Activated CD4-positive, alpha-beta T cell treated with anti-CD3 and anti-CD28 coated beads for 36 hours (primary cell): Measurements from ENCODE around the gene RASSF4. TPM values are rescaled to one million over a fixed set of nuclear protein-coding genes. Genes with fewer than 3 reads are reported as not detected.
A peak's percentile ranks its signal among the peaks of the same experiment; 100 is the strongest.

ENCODE experiments used
- ATAC-seq: fragments of 200-7000 bp; cut with Tn5 transposase; one replicate; pipeline ENCODE4 v1.10.0; 2021; ENCODE audit warnings: mild to moderate bottlenecking, moderate library complexity
- CTCF ChIA-PET: fragments of 350-600 bp; sonication (Branson Sonifier 250); formaldehyde crosslinking; loops from one replicate; lab custom pipeline; 2021; ENCODE audit warnings: antibody characterized with exemption; lab: Charles Lee
- POLR2A ChIA-PET: fragments of 350-600 bp; sonication (Branson Sonifier 250); formaldehyde crosslinking; loops from one replicate; lab custom pipeline; 2021; ENCODE audit warnings: antibody characterized with exemption, inconsistent platforms; lab: Charles Lee
- DNase-seq: peaks from one replicate; pipeline ENCODE4 v3.0.0-alpha.2; 2020
- H3K27ac Mint-ChIP-seq: one replicate; pipeline ENCODE4 v1.8.0; 2021; ENCODE audit warnings: mixed read lengths
- H3K27me3 Mint-ChIP-seq: one replicate; pipeline ENCODE4 v1.8.0; 2021; ENCODE audit warnings: mixed read lengths
- H3K36me3 Mint-ChIP-seq: one replicate; pipeline ENCODE4 v1.8.0; 2021; ENCODE audit warnings: low read depth, mixed read lengths
- H3K4me1 Mint-ChIP-seq: one replicate; pipeline ENCODE4 v1.8.0; 2021; ENCODE audit warnings: mixed read lengths
- H3K4me3 Mint-ChIP-seq: one replicate; pipeline ENCODE4 v1.8.0; 2021; ENCODE audit warnings: mild to moderate bottlenecking, moderate library complexity, mixed read lengths
- H3K9me3 Mint-ChIP-seq: one replicate; pipeline ENCODE4 v1.8.0; 2021; ENCODE audit warnings: low read depth, mixed read lengths
- intact Hi-C, 2 experiments: fragments of 100-400 bp; cut with DNase I in 1 of 2; cut with micrococcal nuclease in 1 of 2; formaldehyde crosslinking; loops; one replicate each; pipeline versions ENCODE4 v1.14.2 to v1.15.1; 2022 to 2024; cut with DNase I, micrococcal nuclease
- total RNA-seq, 2 experiments: library from RNA; stranded (reverse); gene quantifications; one replicate each; pipeline ENCODE4 v1.2.3, GENCODE V29; 2021

RASSF4 gene
- total RNA-seq, 2 experiments from 2014 or later: 1.0 to 1.3 TPM

GRCh38 chr10:44936314-44936975 is 23.2 kb upstream of the RASSF4 start:
- ChIA-PET CTCF (interaction anchor here (1.9 kb wide), 1 partner anchor 17 kb away, joined by 6 read pairs; no protein-coding TSS in a partner anchor), POLR2A (no interaction called here)
- intact Hi-C loops: no loop called here
- Mint-ChIP-seq H3K9me3 (no peaks in the 10 kb centered on the region), H3K4me3 (no peak overlapping the region), H3K4me1 (peaks cover 5% of the 10 kb centered on the region), H3K27ac (no peak overlapping the region), H3K27me3 (peaks cover 2% of the 10 kb centered on the region), H3K36me3 (no peaks in the 10 kb centered on the region)
- ATAC-seq (no peak), DNase-seq (no peak)

GRCh38 chr10:44937196-44938005 is 22.2 kb upstream of the RASSF4 start:
- H3K27me3 Mint-ChIP-seq: peaks cover 2% of the 10 kb centered on the region
- DNase-seq: no peak
- H3K36me3 Mint-ChIP-seq: no peaks in the 10 kb centered on the region
- POLR2A ChIA-PET: no interaction called here
- ATAC-seq: no peak
- no peak overlapping the region for H3K27ac Mint-ChIP-seq
- no peak overlapping the region for H3K4me3 Mint-ChIP-seq
- peaks cover 5% of the 10 kb centered on the region for H3K4me1 Mint-ChIP-seq
- no peaks in the 10 kb centered on the region for H3K9me3 Mint-ChIP-seq
- CTCF ChIA-PET: interaction anchor here (1.9 kb wide), 1 partner anchor 16 kb away, joined by 6 read pairs; no protein-coding TSS in a partner anchor
- intact Hi-C loops: no loop called here

- H3K27me3 Mint-ChIP-seq: peaks cover 9% of the 10 kb centered on the region
- no peak for DNase-seq
- no peak overlapping the region for H3K27ac Mint-ChIP-seq
- H3K36me3 Mint-ChIP-seq: no peaks in the 10 kb centered on the region
- ChIA-PET POLR2A (no interaction called here), CTCF (no interaction called here)
- no peak overlapping the region for H3K4me3 Mint-ChIP-seq
- intact Hi-C loops: no loop called here
- no peaks in the 10 kb centered on the region for H3K9me3 Mint-ChIP-seq
- peaks cover 5% of the 10 kb centered on the region for H3K4me1 Mint-ChIP-seq
- no peak for ATAC-seq
These were observed 20.6 kb upstream of the RASSF4 start for GRCh38 chr10:44938956-44939355.

GRCh38 chr10:44939691-44940401 is 19.8 kb upstream of the RASSF4 start:
- DNase-seq: no peak
- Mint-ChIP-seq H3K27ac (no peak overlapping the region), H3K36me3 (no peaks in the 10 kb centered on the region), H3K9me3 (peaks cover 7% of the 10 kb centered on the region), H3K4me3 (no peak overlapping the region), H3K4me1 (peaks cover 5% of the 10 kb centered on the region), H3K27me3 (peaks cover 12% of the 10 kb centered on the region)
- POLR2A ChIA-PET: no interaction called here
- CTCF ChIA-PET: no interaction called here
- intact Hi-C loops: no loop called here
- no peak for ATAC-seq

GRCh38 chr10:44944354-44944753 is 15.2 kb upstream of the RASSF4 start:
- Mint-ChIP-seq H3K27ac (no peak overlapping the region), H3K36me3 (no peaks in the 10 kb centered on the region), H3K27me3 (peaks cover 12% of the 10 kb centered on the region), H3K4me1 (peaks cover 2% of the 10 kb centered on the region), H3K9me3 (peaks cover 11% of the 10 kb centered on the region), H3K4me3 (no peak overlapping the region)
- ATAC-seq: no peak
- intact Hi-C loops: no loop called here
- POLR2A ChIA-PET: no interaction called here
- CTCF ChIA-PET: interaction anchor here (0.7 to 2.5 kb wide), 3 partner anchors 9 to 14 kb away, joined by 3 to 7 read pairs (median 3); no protein-coding TSS in a partner anchor
- no peak for DNase-seq

- POLR2A ChIA-PET: no interaction called here
- peaks cover 10% of the 10 kb centered on the region for H3K27me3 Mint-ChIP-seq
- no peak for DNase-seq
- H3K4me1 Mint-ChIP-seq: peaks cover 2% of the 10 kb centered on the region
- H3K27ac Mint-ChIP-seq: no peak overlapping the region
- ATAC-seq: peak; percentile 82
- intact Hi-C loops: loop anchor here in 1 of 2 experiments (1.0 kb wide), 1 partner anchor 31 kb away; no protein-coding TSS in a partner anchor
- H3K9me3 Mint-ChIP-seq: peaks cover 11% of the 10 kb centered on the region
- no peak overlapping the region for H3K4me3 Mint-ChIP-seq
- CTCF ChIA-PET: interaction anchor here (0.6 to 2.5 kb wide), 4 partner anchors 14 to 1661 kb away, joined by 3 to 7 read pairs (median 3); no protein-coding TSS in a partner anchor
- no peaks in the 10 kb centered on the region for H3K36me3 Mint-ChIP-seq
These were observed 13.4 kb upstream of the RASSF4 start for GRCh38 chr10:44946205-44946604.

GRCh38 chr10:44947371-44948152 is 12.0 kb upstream of the RASSF4 start:
- Mint-ChIP-seq H3K4me1 (peaks cover 2% of the 10 kb centered on the region), H3K4me3 (no peak overlapping the region), H3K36me3 (no peaks in the 10 kb centered on the region), H3K9me3 (peaks cover 11% of the 10 kb centered on the region), H3K27ac (no peak overlapping the region), H3K27me3 (peaks cover 9% of the 10 kb centered on the region)
- intact Hi-C loops: no loop called here
- ChIA-PET CTCF (interaction anchor here (1.0 kb wide), 1 partner anchor 20 kb away, joined by 3 read pairs; no protein-coding TSS in a partner anchor), POLR2A (no interaction called here)
- ATAC-seq (no peak), DNase-seq (no peak)

GRCh38 chr10:44948642-44949041 is 11.0 kb upstream of the RASSF4 start:
- POLR2A ChIA-PET: no interaction called here
- peaks cover 3% of the 10 kb centered on the region for H3K27me3 Mint-ChIP-seq
- H3K27ac Mint-ChIP-seq: no peak overlapping the region
- no peak for DNase-seq
- H3K9me3 Mint-ChIP-seq: peaks cover 11% of the 10 kb centered on the region
- no peak overlapping the region for H3K4me3 Mint-ChIP-seq
- intact Hi-C loops: no loop called here
- CTCF ChIA-PET: interaction anchor here (1.0 kb wide), 1 partner anchor 15 kb away, joined by 3 read pairs; no protein-coding TSS in a partner anchor
- ATAC-seq: no peak
- H3K36me3 Mint-ChIP-seq: no peaks in the 10 kb centered on the region
- H3K4me1 Mint-ChIP-seq: peaks cover 2% of the 10 kb centered on the region

GRCh38 chr10:44949127-44949802 is 10.3 kb upstream of the RASSF4 start:
- H3K36me3 Mint-ChIP-seq: no peaks in the 10 kb centered on the region
- POLR2A ChIA-PET: no interaction called here
- peaks cover 2% of the 10 kb centered on the region for H3K27me3 Mint-ChIP-seq
- CTCF ChIA-PET: interaction anchor here (0.9 to 1.0 kb wide), 2 partner anchors 15 to 16 kb away, joined by 3 to 4 read pairs; no protein-coding TSS in a partner anchor
- no peak overlapping the region for H3K27ac Mint-ChIP-seq
- no peak for ATAC-seq
- peaks cover 2% of the 10 kb centered on the region for H3K4me1 Mint-ChIP-seq
- intact Hi-C loops: no loop called here
- no peak for DNase-seq
- H3K4me3 Mint-ChIP-seq: no peak overlapping the region
- H3K9me3 Mint-ChIP-seq: peaks cover 8% of the 10 kb centered on the region

GRCh38 chr10:44949915-44950314 is 9.7 kb upstream of the RASSF4 start:
- Mint-ChIP-seq H3K36me3 (no peaks in the 10 kb centered on the region), H3K27ac (no peak overlapping the region), H3K4me3 (no peak overlapping the region), H3K4me1 (peaks cover 2% of the 10 kb centered on the region), H3K27me3 (no peaks in the 10 kb centered on the region), H3K9me3 (peaks cover 3% of the 10 kb centered on the region)
- DNase-seq (no peak), ATAC-seq (no peak)
- intact Hi-C loops: no loop called here
- ChIA-PET CTCF (interaction anchor here (0.9 kb wide), 1 partner anchor 16 kb away, joined by 4 read pairs; no protein-coding TSS in a partner anchor), POLR2A (no interaction called here)
